COLO668 (cell line): ENCODE measurements around the gene RNF157.

Source experiments
- DNase-seq: peaks from one replicate; lab custom pipeline; 2025; ENCODE audit not compliant: unreplicated experiment; lab: John Stamatoyannopoulos, UW

RNF157 gene

GRCh38 chr17:76160896-76161528 is 79.3 kb downstream of the RNF157 start:
- DNase-seq, result no peak

GRCh38 chr17:76159157-76159556 is 81.1 kb downstream of the RNF157 start:
- DNase-seq, result no peak

GRCh38 chr17:76157759-76158158 is 82.5 kb downstream of the RNF157 start:
- DNase-seq, result no peak

GRCh38 chr17:76156662-76156991 is 83.7 kb downstream of the RNF157 start:
- DNase-seq, result no peak

- peak; percentile 56 for DNase-seq
These were observed 84.2 kb downstream of the RNF157 start for GRCh38 chr17:76155988-76156661.

GRCh38 chr17:76154936-76155845 is 85.1 kb downstream of the RNF157 start:
- no peak for DNase-seq

GRCh38 chr17:76154292-76154691 is 86.0 kb downstream of the RNF157 start:
- DNase-seq, result no peak

GRCh38 chr17:76153640-76154039 is 86.7 kb downstream of the RNF157 start:
- no peak for DNase-seq

GRCh38 chr17:76153202-76153601 is 87.1 kb downstream of the RNF157 start:
- no peak for DNase-seq

GRCh38 chr17:76152591-76152990 is 87.7 kb downstream of the RNF157 start:
- DNase-seq, result no peak

- DNase-seq, result no peak
These were observed 88.3 kb downstream of the RNF157 start for GRCh38 chr17:76151896-76152454.

- no peak for DNase-seq
These were observed 89.3 kb downstream of the RNF157 start for GRCh38 chr17:76150712-76151622.

- no peak for DNase-seq
These were observed 91.1 kb downstream of the RNF157 start for GRCh38 chr17:76149214-76149613.

GRCh38 chr17:76148015-76148326 is 92.3 kb downstream of the RNF157 start:
- DNase-seq, result no peak

- DNase-seq, result no peak
These were observed 92.9 kb downstream of the RNF157 start for GRCh38 chr17:76147211-76148014.

- no peak for DNase-seq
These were observed 94.0 kb downstream of the RNF157 start for GRCh38 chr17:76146053-76146851.

- DNase-seq, result peak; percentile 89
These were observed 94.9 kb downstream of the RNF157 start for GRCh38 chr17:76145231-76146052.

GRCh38 chr17:76142585-76143041 is 97.7 kb downstream of the RNF157 start:
- no peak for DNase-seq
